SK-N-SH treated with all-trans-retinoic acid at 6 μM for 48 hours (cell line): ENCODE results near the gene KRT84.

ENCODE experiments used
- ARNTL ChIP-seq: fragments of 450-650 bp; formaldehyde crosslinking; IDR thresholded peaks from 2 replicates; pipeline ENCODE4 v1.5.0; 2020; ENCODE audit warnings: low read depth, mild to moderate bottlenecking, moderate library complexity, borderline replicate concordance
- PATZ1 ChIP-seq: fragments of 250-450 bp; sonication (Bioruptor Pico); IDR thresholded peaks from 2 replicates; pipeline ENCODE4 v1.8.0; 2020; ENCODE audit warnings: mild to moderate bottlenecking, moderate library complexity, borderline replicate concordance
- PPARA ChIP-seq: fragments of 250-450 bp; sonication (Bioruptor Pico); IDR thresholded peaks from 2 replicates; pipeline ENCODE4 v1.5.0; 2020; ENCODE audit warnings: mild to moderate bottlenecking, borderline replicate concordance
- RARB ChIP-seq: fragments of 250-450 bp; sonication (Bioruptor Pico); IDR thresholded peaks from 2 replicates; pipeline ENCODE4 v1.8.0; 2021; ENCODE audit warnings: mild to moderate bottlenecking, moderate library complexity
- SNAI2 ChIP-seq: fragments of 250-450 bp; sonication (Bioruptor Pico); IDR thresholded peaks from 2 replicates; pipeline ENCODE4 v1.5.0; 2020; ENCODE audit warnings: mild to moderate bottlenecking, moderate library complexity
- TOX ChIP-seq: fragments of 250-450 bp; sonication (Bioruptor Pico); IDR thresholded peaks from 2 replicates; pipeline ENCODE4 v1.8.0; 2021; ENCODE audit warnings: mild to moderate bottlenecking, moderate library complexity, borderline replicate concordance
- ZC3H10 ChIP-seq: fragments of 250-450 bp; sonication (Bioruptor Pico); IDR thresholded peaks from 2 replicates; pipeline ENCODE4 v1.5.1; 2021; ENCODE audit warnings: mild to moderate bottlenecking, moderate library complexity
- ZFP3 ChIP-seq: fragments of 250-450 bp; sonication (Bioruptor Pico); IDR thresholded peaks from 2 replicates; pipeline ENCODE4 v1.5.0; 2020; ENCODE audit warnings: mild to moderate bottlenecking, moderate library complexity
- ZFP30 ChIP-seq: fragments of 450-650 bp; formaldehyde crosslinking; IDR thresholded peaks from 2 replicates; pipeline ENCODE4 v1.5.0; 2022; ENCODE audit warnings: mild to moderate bottlenecking, moderate library complexity
- ZNF8 ChIP-seq: fragments of 450-650 bp; formaldehyde crosslinking; IDR thresholded peaks from 2 replicates; pipeline ENCODE4 v1.5.0; 2020; ENCODE audit warnings: mild to moderate bottlenecking, moderate library complexity

DNA sequence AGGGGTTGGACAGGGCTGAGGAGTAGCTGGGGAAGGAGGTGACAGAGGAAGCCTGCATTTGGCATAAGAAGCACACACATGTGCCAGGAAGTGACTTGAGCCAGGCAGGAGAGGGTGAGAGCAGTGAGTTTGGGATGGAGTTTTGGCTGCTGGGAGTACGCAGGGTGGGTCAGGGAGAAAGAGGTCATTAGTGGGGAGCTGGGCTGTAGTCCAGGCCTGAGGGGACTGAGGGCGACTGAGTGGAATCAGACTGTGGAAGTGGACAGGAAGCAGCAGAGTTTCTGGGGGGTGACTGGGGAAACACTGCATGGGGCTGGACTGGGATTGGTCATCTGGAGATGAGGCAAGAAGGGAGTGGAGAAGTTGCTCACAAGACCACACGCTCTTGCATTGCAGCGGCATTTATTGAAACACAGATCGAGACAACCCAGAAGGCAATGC is 25.8 kb downstream of the KRT84 start:
- TF ChIP-seq PPARA (CRISPR knock-in tag), result no peak
- TF ChIP-seq ARNTL, result no peak
- no peak for TF ChIP-seq SNAI2
- TF ChIP-seq ZFP3, result no peak
- no peak for TF ChIP-seq ZFP30 (CRISPR knock-in tag)
- TF ChIP-seq TOX (CRISPR knock-in tag), result no peak
- TF ChIP-seq RARB (CRISPR knock-in tag), result no peak
- no peak for TF ChIP-seq PATZ1 (CRISPR knock-in tag)
- TF ChIP-seq ZNF8 (CRISPR knock-in tag), result no peak
- no peak for TF ChIP-seq ZC3H10 (CRISPR knock-in tag)
